Endothelial cell of umbilical vein (primary cell): ENCODE data around the gene PPP1R16B. TPM values are rescaled to one million over a fixed set of nuclear protein-coding genes. Genes with fewer than 3 reads are reported as not detected.
A peak's percentile ranks its signal among the peaks of the same experiment; 100 is the strongest.

Source experiments
- BruUV-seq: library from RNA; stranded (reverse); fragments of 400-500 nt; replicated peaks from 2 replicates; lab custom pipeline; 2021; lab: Mats Ljungman, UMichigan
- CTCF ChIA-PET: fragments of 300-600, 350-600 bp; sonication (Branson Sonifier 250); formaldehyde crosslinking; loops from one replicate; lab custom pipeline; 2021; ENCODE audit warnings: antibody characterized with exemption, inconsistent platforms; lab: Charles Lee
- POLR2A ChIA-PET: fragments of 300-600, 350-600 bp; sonication (Branson Sonifier 250); formaldehyde crosslinking; loops from one replicate; lab custom pipeline; 2021; ENCODE audit warnings: antibody characterized with exemption, inconsistent platforms; lab: Charles Lee
- DNase-seq: peaks from one replicate; pipeline ENCODE4 v3.0.0-alpha.2; 2011; ENCODE audit warnings: low read depth, low spot score
- FAIRE-seq: peaks from 2 replicates; lab custom pipeline; 2011; peaks lifted over from hg19 to GRCh38; lab: Jason Lieb, UNC
- H2AFZ ChIP-seq: 2 replicates; pipeline ENCODE4 v1.6.0; 2012; ENCODE audit warnings: low read depth, low read length, control low read depth, inconsistent platforms
- H3K27ac ChIP-seq: 2 replicates; pipeline ENCODE4 v1.5.1; 2011; ENCODE audit warnings: low read depth, mild to moderate bottlenecking, control low read depth, low read length, moderate library complexity; ENCODE audit not compliant: insufficient read depth
- H3K27me3 ChIP-seq, 2 experiments: 2 replicates each; pipeline versions ENCODE4 v1.6.0 to v1.6.1; 2011; ENCODE audit warnings: low read length in 2 of 2, mixed read lengths in 1 of 2; ENCODE audit not compliant: control insufficient read depth in 2 of 2, insufficient read depth in 2 of 2
- H3K36me3 ChIP-seq, 2 experiments: 2 replicates in 1 of 2; 3 replicates in 1 of 2; pipeline ENCODE4 v1.5.1; 2011; ENCODE audit warnings: low read length in 2 of 2, mild to moderate bottlenecking in 1 of 2, moderate library complexity in 1 of 2; ENCODE audit not compliant: control insufficient read depth in 2 of 2, insufficient read depth in 2 of 2; ENCODE audit errors: extremely low read depth in 1 of 2
- H3K4me1 ChIP-seq: 3 replicates; pipeline ENCODE4 v1.5.1; 2011; ENCODE audit warnings: mild to moderate bottlenecking, low read length; ENCODE audit not compliant: control insufficient read depth, insufficient read depth; ENCODE audit errors: extremely low read depth
- H3K4me2 ChIP-seq: 2 replicates; pipeline ENCODE4 v1.6.1; 2011; ENCODE audit warnings: low read length, control low read depth, mixed read lengths; ENCODE audit not compliant: insufficient read depth
- H3K4me3 ChIP-seq, 3 experiments: fragments of 200-600 bp in 1 of 3; sonication (generic), shearing (Covaris generic) in 1 of 3; replicated peaks in 1 of 3; 2 replicates each; pipeline ENCODE4 v1.5.1; 2011 to 2016; ENCODE audit warnings: control low read depth in 3 of 3, low read length in 3 of 3, mild to moderate bottlenecking in 2 of 3, inconsistent platforms in 1 of 3, low read depth in 1 of 3, moderate library complexity in 1 of 3; ENCODE audit not compliant: insufficient read depth in 1 of 3
- H3K79me2 ChIP-seq: 2 replicates; pipeline ENCODE4 v1.6.0; 2012; ENCODE audit warnings: low read length, inconsistent platforms; ENCODE audit not compliant: control insufficient read depth, insufficient read depth
- H3K9ac ChIP-seq: replicated peaks from 2 replicates; pipeline ENCODE3; 2011; ENCODE audit warnings: low read length, control low read depth; ENCODE audit not compliant: insufficient read depth; ENCODE audit errors: extremely low read depth
- H3K9me1 ChIP-seq: replicated peaks from 3 replicates; pipeline ENCODE4 v1.6.0; 2011; ENCODE audit warnings: mild to moderate bottlenecking, low read length; ENCODE audit not compliant: control insufficient read depth, insufficient read depth; ENCODE audit errors: extremely low read depth
- H3K9me3 ChIP-seq: replicated peaks from 2 replicates; pipeline ENCODE4 v1.5.1; 2012; ENCODE audit warnings: low read length, inconsistent platforms; ENCODE audit not compliant: control insufficient read depth, insufficient read depth
- H4K20me1 ChIP-seq: replicated peaks from 2 replicates; pipeline ENCODE3; 2011; ENCODE audit warnings: mild to moderate bottlenecking, low read length; ENCODE audit not compliant: control insufficient read depth, insufficient read depth; ENCODE audit errors: extremely low read depth
- EZH2 ChIP-seq: IDR thresholded peaks from 2 replicates; pipeline ENCODE4 v1.6.1; 2012; ENCODE audit warnings: borderline replicate concordance, low read depth, mild to moderate bottlenecking, moderate library complexity, low read length, inconsistent platforms; ENCODE audit not compliant: severe bottlenecking
- FOS ChIP-seq: IDR thresholded peaks from 2 replicates; pipeline ENCODE4 v1.6.1; 2011; ENCODE audit warnings: mild to moderate bottlenecking, low read length, moderate library complexity, borderline replicate concordance; ENCODE audit not compliant: insufficient read depth
- GATA2 ChIP-seq: IDR thresholded peaks from 2 replicates; pipeline ENCODE4 v1.7.0; 2011; ENCODE audit warnings: low read depth, mild to moderate bottlenecking, moderate library complexity, mixed read lengths, low read length; ENCODE audit not compliant: insufficient read length, insufficient read depth
- JUN ChIP-seq: IDR thresholded peaks from 2 replicates; pipeline ENCODE4 v1.6.1; 2011; ENCODE audit warnings: borderline replicate concordance, low read depth; ENCODE audit not compliant: insufficient read length, insufficient read depth
- MYC ChIP-seq: IDR thresholded peaks from one replicate; pipeline ENCODE4 v1.6.1; 2011; ENCODE audit warnings: mild to moderate bottlenecking, low read depth, low read length
- POLR2A ChIP-seq: IDR thresholded peaks from 2 replicates; pipeline ENCODE4 v1.6.1; 2012; ENCODE audit warnings: low read depth, mild to moderate bottlenecking, control low read depth, low read length
- POLR2AphosphoS5 ChIP-seq: IDR thresholded peaks from 2 replicates; pipeline ENCODE4 v1.6.1; 2012; ENCODE audit warnings: low read depth, mild to moderate bottlenecking, control low read depth, low read length, moderate library complexity; ENCODE audit not compliant: insufficient read depth
- dilution Hi-C: fragments of 300-500 bp; cut with MboI; formaldehyde crosslinking; loops from one replicate; pipeline ENCODE4 v1.15.0; 2019; ENCODE audit warnings: low sequenced_read_pairs; ENCODE audit not compliant: extremely low pct_ligation_motif_present
- intact Hi-C: fragments of 100-400 bp; cut with micrococcal nuclease; formaldehyde crosslinking; loops from one replicate; pipeline ENCODE4 v1.10.0; 2022
- polyA plus RNA-seq, 4 experiments: library from polyadenylated mRNA; depleted of rRNA in 3 of 4; stranded (reverse) in 3 of 4; unstranded in 1 of 4; fragments of >200 nt; gene quantifications; 2 replicates each; pipeline versions ENCODE4 v1.2.1 to v1.2.3, GENCODE V29; 2011 to 2012; ENCODE audit warnings: missing spikeins in 1 of 4
- total RNA-seq: library from RNA; stranded (reverse); gene quantifications from 2 replicates; pipeline ENCODE4 v1.2.3, GENCODE V29; 2021
- TF ChIP-seq, protein P1 (sequence below): IDR thresholded peaks from 2 replicates; pipeline ENCODE4 v1.6.1; 2011; ENCODE audit not compliant: insufficient read depth, insufficient read length
- TF ChIP-seq, protein P2 (sequence below), 2 donors: IDR thresholded peaks; 1 replicate in 1 of 2; 2 replicates in 1 of 2; pipeline ENCODE4 v1.5.1; 2011; ENCODE audit warnings: low read length in 2 of 2, mild to moderate bottlenecking in 2 of 2, moderate library complexity in 2 of 2, control low read depth in 1 of 2, inconsistent platforms in 1 of 2, low read depth in 1 of 2; ENCODE audit not compliant: insufficient read depth in 1 of 2; ENCODE audit errors: extremely low read depth in 1 of 2

PPP1R16B gene
- total and polyA plus RNA-seq, 2 donors (not counting 3 experiments of a cell fraction or from before 2014, with no cell fraction given): 34.7 to 68.1 TPM

DNA sequence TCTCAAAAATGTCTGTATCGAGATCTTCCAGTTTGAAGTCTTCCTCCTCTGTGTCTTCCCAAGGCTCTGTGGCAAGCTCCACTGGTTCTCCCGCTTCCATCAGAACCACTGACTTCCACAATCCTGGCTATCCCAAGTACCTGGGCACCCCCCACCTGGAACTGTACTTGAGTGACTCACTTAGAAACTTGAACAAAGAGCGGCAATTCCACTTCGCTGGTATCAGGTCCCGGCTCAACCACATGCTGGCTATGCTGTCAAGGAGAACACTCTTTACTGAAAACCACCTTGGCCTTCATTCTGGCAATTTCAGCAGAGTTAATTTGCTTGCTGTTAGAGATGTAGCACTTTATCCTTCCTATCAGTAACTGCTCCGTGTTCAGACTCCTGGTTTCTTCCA, 146.7 kb downstream of the PPP1R16B start:
- DNase-seq (no peak), FAIRE-seq (no peak)
- TF ChIP-seq MYC (no peak), POLR2AphosphoS5 (no peak), GATA2 (no peak), FOS (no peak), POLR2A (no peak), JUN (no peak), EZH2 (no peak)
- TF ChIP-seq, protein P1, sequence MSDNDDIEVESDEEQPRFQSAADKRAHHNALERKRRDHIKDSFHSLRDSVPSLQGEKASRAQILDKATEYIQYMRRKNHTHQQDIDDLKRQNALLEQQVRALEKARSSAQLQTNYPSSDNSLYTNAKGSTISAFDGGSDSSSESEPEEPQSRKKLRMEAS: no peak
- TF ChIP-seq, protein P2, sequence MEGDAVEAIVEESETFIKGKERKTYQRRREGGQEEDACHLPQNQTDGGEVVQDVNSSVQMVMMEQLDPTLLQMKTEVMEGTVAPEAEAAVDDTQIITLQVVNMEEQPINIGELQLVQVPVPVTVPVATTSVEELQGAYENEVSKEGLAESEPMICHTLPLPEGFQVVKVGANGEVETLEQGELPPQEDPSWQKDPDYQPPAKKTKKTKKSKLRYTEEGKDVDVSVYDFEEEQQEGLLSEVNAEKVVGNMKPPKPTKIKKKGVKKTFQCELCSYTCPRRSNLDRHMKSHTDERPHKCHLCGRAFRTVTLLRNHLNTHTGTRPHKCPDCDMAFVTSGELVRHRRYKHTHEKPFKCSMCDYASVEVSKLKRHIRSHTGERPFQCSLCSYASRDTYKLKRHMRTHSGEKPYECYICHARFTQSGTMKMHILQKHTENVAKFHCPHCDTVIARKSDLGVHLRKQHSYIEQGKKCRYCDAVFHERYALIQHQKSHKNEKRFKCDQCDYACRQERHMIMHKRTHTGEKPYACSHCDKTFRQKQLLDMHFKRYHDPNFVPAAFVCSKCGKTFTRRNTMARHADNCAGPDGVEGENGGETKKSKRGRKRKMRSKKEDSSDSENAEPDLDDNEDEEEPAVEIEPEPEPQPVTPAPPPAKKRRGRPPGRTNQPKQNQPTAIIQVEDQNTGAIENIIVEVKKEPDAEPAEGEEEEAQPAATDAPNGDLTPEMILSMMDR (IDR thresholded peaks at IDR 0.05; ENCODE audit: extremely low read depth in 1 of 2, insufficient read depth in 1 of 2, low read depth in 1 of 2, low read length in 2 of 2): no peak
- TSS peak; percentile 23 for BruUV-seq
- H3K9me1 ChIP-seq: no peaks in the 10 kb centered on the region
- H3K9ac ChIP-seq: no peak overlapping the region
- dilution Hi-C loops (no loop called here), intact Hi-C loops (no loop called here)
- H3K27me3 ChIP-seq: no peaks in the 10 kb centered on the region
- no peaks in the 10 kb centered on the region for H3K4me1 ChIP-seq
- H2AFZ ChIP-seq: no peak overlapping the region
- ChIA-PET CTCF (no interaction called here), POLR2A (no interaction called here)
- H4K20me1 ChIP-seq: no peaks in the 10 kb centered on the region
- no peak overlapping the region for H3K4me2 ChIP-seq
- peaks cover 21% of the 10 kb centered on the region for H3K79me2 ChIP-seq
- H3K4me3 ChIP-seq: no peak overlapping the region
- no peak overlapping the region for H3K27ac ChIP-seq
- H3K9me3 ChIP-seq: no peaks in the 10 kb centered on the region
- H3K36me3 ChIP-seq: peaks cover 17 to 28% of the 10 kb centered on the region in 2 experiments
